Activated CD8-positive, alpha-beta memory T cell treated with anti-CD3 and anti-CD28 coated beads for 4 hours (primary cell): ENCODE measurements around the gene HFM1.
A peak's percentile ranks its signal among the peaks of the same experiment; 100 is the strongest.
"Not testable (repeated sequence)": the region's sequence is repeated elsewhere in the genome, so short reads cannot be mapped to it uniquely, and the experiment has no call there.

ENCODE experiments used
- DNase-seq, 2 donors: peaks; one replicate each; pipeline ENCODE4 v3.0.0-alpha.2; 2020; ENCODE audit warnings: low read depth in 2 of 2

HFM1 gene

DNA sequence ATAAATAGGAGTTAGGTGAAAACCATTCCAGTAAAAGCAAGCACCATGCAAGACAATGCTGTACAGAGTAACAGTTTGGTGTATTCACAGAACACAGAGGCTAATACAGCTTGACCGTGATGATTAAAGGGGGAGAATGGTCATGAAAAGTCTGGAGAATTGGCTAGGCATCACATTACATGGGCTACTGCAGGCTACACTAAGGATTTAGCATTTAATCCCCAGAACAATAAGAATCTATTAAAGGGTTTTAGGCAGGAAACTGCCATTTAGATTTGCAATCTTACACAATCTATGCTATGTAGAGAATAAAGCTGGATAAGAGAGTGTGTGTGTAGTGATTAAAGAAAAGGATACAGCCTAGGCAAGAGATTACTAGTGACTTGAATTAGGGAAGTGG is 30.6 kb downstream of the HFM1 start:
- no peak for DNase-seq

DNA sequence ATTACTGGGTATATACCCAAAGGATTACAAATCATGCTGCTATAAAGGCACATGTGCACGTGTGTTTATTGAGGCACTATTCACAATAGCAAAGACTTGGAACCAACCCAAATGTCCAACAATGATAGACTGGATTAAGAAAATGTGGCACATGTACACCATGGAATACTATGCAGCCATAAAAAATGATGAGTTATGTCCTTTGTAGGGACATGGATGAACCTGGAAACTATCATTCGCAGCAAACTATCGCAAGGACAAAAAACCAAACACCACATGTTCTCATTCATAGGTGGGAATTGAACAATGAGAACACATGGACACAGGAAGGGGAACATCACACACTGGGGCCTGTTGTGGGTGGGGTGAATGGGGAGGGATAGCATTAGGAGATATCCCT is 32.4 kb downstream of the HFM1 start:
- DNase-seq, result not testable (repeated sequence)

DNA sequence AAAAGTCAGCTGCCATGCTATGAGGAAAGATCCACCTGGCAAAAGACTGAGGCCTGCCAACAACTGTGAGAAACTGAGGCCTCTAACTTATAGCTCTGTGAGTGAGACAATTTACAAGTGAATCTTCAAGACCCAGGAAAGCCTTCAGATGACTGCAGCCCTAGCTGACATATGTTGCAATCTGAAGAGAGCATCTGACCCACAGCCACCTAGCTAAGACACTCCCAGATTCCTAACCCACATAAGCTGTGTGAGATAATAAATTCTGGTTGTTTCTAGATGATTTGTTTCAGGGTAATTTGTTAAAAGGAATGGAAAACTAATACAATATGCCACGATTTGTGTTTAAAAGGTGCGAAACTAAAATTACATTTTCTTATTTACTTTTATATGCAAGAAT is 55.1 kb downstream of the HFM1 start:
- no peak for DNase-seq

DNA sequence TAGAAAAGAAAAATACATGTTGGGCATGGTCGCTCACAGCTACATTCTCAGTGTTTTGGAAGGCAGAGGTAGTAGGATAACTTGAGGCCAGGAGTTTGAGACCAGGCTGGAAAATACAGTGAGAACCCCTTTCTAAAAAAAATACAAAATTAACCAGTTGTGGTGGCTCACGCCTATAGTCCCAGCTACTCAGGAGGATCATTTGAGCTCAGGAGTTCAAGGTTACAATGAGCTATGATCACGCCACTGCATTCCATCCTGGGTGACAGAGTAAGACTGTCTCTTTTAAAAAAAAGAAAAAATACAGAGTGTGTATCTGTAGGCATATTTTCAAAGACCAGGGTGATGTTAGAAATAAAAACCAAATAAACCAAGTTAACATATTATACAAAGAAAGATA is 57.8 kb downstream of the HFM1 start:
- DNase-seq, result no peak

DNA sequence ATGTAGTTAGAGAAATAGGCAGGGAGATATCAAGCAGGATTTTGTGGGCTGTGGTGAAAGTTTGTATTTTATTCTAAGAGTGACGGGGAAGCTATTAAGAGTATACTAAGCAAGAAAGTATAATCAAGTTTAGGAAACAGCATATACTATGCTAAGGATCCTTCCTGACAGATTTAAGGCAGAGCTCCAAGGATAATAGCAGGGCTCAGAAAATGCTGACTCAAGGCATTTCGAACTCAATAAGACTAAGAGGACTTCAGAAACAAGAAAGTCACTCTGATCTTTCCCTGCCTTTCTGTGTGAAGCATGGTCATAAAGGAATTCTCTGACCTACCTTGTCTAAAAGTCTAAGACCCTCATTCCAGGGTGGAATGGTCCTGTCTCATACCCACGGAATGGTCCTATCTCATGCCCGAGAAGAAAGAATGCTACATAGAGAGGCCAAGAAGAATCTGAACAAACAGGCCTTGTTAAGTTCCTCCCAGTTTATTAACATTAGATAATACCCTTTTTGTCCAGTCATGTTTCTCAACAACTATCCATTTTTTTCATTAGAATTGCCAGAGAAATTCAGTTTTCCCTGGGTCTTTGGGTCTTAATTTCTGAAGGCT is 59.1 kb downstream of the HFM1 start:
- no peak for DNase-seq

DNA sequence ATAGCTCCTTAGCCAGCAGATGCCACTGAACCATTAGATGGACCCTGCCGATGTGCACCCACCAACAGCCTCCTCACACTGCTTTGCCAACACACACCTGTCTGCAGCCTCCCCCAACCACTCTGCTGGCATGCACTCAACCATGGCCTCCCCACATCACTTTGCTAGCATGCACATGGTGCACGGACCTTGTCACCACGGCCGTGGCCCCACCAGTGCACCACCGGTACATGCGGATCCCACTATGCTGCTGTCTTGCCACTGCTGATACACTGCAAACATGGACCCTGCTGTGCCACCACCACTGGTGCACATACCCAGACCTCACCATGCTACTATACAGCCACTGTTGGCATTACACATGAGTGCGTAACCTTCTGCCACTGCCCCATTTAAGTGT is 66.1 kb downstream of the HFM1 start:
- DNase-seq, result no peak

DNA sequence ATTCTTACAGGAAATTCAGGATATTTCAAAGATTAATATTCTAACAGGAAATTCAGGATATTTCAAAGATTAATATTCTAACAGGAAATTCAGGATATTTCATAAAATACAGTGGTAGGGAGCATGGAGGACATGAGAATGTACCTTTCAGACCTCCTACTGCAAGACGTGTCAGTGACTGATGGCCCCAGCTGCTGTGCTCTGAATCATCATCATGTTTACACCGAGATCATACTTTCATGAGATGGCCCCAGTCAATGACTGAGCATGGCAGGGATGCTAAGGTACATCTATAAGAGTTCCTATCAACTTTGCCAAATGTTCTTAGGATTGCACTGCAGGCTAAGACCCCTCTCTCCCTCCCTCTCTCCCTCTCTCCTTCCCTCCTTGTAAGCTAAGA is 69.0 kb downstream of the HFM1 start:
- no peak for DNase-seq

DNA sequence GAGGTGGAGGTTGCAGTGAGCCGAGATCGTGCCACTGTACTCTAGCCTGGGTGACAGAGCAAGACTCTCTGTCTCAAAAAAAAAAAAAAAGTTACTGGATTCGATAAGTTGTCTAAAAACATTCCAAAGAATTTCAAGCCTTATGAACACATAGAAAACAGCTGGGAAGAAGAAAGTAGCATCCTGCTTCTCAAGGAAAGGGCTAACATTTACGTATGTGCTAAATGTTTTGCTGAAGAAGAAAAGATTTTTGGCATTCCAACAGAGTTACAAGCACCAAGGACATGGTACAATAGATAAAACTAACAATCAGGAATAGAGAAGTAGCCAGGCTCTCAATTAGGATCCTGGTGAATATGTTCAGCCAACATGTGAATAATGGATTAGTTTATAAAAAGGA is 69.8 kb downstream of the HFM1 start:
- no peak for DNase-seq

DNA sequence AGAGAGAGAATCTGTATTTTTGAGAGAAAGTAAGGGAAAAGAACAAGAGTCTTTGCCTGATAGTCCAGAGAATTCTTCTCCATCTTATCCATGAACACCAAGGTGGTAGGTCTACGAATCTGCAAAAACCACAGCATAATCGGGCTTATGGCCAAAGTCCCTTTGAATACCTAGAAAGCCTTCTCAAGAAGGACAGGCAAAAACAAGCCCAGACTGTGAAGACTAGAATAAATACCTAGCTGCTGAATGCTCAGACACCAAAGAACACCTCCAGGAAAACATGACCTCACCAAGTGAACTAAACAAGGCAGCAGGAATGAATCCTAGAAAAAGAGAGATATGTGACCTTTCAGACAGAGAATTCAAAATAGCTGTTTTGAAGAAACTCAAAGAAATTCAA is 79.2 kb downstream of the HFM1 start:
- no peak for DNase-seq

DNA sequence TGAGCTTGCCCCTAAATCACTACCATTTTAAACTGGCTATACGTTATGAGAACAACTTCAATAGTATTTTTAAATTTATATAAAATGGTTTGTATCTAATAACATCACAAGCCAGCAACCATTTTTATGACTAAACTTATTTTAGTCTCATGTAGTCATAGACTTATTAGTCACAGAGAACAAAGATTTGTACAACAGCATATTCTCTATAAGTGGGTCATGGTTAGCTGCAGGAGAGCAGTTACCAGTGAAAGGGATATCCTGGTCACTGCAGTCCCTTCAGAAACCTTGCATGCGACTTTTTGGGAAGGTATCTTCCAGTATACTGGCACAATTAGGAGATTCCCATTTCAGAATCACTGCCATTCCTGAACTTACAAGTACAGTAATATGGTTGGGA is 90.0 kb downstream of the HFM1 start:
- no peak for DNase-seq

DNA sequence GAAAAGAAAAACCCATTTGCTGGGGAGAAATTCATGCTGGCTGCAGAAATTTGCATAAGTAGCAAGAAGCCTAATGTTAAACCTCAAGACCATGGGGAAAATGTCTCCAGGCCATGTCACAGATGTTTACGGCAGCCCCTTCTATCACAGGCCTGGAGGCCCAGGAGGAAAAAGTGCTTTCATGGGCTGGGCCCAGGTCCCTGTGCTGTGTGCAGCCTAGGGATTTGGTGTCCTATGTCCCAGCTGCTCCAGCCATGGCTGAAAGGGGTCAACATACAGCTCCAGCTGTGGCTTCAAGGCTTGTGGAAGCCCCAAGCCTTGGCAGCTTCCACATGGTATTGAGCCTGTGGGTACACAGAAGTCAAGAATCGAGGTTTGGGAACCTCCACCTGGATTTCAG is 93.0 kb downstream of the HFM1 start:
- no peak for DNase-seq

DNA sequence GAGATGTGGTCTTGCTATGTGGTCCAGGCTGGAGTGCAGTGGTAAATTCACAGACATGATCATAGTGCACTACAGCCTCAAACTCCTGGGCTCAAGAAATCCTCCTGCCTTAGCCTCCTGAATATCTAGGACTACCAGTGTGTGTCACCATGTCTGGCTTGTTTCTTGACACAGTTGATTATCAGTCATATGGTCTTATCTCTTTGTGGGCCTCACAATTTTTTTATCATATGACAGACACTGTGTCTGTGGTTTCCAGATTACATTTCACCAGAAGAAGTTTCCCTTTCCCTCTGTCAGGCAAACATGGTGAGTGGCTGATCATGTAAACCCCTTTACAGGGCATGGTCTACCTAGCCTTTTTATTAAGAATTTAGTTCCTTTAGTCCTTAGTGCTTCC is 96.1 kb downstream of the HFM1 start:
- DNase-seq, result no peak

DNA sequence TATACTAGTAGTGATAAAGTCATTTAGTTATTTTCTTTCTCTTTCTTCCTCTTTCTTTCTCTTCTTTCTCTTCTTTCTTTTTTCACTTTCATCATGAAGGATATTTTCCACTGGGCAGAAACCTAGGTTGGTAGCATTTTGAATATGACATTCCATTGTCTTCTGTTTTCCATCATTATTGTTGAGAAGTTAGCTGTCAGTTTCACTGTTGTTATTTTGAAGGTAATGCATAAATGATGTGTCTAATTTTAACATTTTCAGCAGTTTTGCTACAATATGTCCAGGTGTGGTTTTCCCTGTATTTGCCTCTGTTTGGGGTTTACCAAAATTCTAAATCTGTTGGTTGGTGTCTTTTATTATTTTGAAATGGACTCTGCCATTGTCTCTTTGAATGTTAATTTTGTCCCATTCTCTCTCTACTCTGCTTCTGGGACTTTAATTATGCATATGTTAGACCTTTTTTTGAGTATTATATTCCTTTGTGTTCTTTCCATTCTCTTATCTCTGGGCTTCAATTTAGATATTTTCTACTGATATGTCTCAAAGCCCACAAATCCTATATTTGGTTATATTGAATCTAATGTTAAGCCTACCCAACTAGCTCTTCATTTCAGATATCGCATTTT is 96.7 kb downstream of the HFM1 start:
- no peak for DNase-seq

DNA sequence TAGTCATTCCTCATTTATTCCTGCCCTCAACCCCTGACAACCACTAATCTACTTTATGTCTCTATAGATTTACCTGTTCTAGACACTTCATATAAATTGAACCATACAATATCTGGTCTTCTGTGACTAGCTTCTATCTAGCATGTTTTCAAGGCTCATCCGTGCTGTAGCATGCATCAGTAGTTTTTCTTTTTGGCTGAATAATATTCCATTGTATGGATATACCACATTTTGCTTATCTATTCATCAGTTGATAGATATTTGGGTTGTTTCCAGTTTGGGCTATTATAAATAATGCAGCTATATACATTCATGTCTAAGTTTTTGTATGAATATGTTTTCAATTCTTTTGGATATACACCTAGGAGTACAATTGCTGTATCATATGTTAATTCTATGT is 101.5 kb downstream of the HFM1 start:
- no peak for DNase-seq

DNA sequence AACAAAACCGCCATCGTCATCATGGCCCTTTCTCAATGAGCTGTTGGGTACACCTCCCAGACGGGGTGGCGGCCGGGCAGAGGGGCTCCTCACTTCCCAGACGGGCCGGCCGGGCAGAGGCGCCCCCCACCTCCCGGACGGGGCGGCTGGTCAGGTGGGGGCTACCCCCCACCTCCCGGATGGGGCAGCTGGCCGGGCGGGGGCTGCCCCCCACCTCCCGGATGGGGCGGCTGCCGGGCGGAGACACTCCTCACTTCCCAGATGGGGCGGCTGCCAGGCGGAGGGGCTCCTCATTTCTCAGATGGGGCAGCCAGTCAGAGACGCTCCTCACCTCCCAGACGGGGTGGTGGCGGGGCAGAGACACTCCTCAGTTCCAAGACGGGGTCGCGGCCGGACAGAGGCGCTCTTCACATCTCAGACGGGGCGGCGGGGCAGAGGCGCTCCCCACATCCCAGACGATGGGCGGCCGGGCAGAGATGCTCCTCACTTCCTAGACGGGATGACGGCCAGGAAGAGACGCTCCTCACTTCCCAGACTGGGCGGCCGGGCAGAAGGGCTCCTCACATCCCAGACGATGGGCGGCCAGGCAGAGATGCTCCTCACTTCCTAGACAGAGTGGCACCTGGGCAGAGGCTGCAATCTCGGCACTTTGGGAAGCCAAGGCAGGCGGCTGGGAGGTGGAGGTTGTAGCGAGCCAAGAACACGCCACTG is 115.6 kb downstream of the HFM1 start:
- not testable (repeated sequence) for DNase-seq

DNA sequence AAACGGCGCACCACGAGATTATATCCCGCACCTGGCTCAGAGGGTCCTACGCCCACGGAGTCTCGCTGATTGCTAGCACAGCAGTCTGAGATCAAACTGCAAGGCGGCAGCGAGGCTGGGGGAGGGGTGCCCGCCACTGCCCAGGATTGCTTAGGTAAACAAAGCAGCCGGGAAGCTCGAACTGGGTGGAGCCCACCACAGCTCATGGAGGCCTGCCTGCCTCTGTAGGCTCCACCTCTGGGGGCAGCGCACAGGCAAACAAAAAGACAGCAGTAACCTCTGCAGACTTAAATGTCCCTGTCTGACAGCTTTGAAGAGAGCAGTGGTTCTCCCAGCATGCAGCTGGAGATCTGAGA is 117.7 kb downstream of the HFM1 start:
- not testable (repeated sequence) for DNase-seq

DNA sequence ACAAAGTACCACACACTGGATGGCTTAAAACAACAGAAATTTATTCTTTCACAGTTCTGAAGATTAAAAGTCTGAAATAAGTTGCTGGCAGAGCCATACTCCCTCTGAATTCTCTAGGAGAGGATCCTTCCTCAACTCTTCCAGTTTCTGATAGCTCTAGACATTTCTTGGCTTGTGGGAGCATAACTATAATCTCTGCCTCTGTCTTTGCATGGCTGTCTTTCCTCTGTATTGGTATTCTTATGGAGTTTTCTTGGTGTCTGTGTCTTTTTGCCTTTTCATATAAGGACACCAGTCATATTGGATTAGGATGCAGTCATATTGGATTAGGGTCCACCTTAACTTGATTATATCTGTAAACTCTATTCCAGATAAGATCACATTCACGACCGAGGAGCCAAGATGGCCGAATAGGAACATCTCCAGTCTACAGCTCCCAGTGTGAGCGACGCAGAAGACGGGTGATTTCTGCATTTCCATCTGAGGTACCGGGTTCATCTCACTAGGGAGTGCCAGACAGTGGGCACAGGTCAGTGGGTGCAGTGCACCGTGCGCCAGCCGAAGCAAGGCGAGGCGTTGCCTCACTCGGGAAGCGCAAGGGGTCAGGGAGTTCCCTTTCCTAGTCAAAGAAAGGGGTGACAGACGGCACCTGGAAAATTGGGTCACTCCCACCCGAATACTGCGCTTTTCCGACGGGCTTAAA is 118.2 kb downstream of the HFM1 start:
- not testable (repeated sequence) for DNase-seq

DNA sequence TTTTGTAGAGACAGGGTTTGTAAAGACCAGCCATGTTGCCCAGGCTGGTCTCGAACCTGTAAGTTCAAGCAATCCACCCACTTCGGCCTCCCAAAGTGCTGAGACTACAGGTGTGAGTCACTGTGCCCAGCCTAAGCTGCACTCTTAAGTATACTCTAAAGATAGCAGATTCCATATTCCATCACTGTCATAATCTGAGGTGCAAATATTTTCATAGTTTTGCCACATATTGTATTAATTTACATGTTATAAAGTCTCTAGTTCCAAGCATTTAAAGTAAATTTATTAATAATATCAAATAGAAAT is 121.3 kb downstream of the HFM1 start:
- DNase-seq, result no peak

DNA sequence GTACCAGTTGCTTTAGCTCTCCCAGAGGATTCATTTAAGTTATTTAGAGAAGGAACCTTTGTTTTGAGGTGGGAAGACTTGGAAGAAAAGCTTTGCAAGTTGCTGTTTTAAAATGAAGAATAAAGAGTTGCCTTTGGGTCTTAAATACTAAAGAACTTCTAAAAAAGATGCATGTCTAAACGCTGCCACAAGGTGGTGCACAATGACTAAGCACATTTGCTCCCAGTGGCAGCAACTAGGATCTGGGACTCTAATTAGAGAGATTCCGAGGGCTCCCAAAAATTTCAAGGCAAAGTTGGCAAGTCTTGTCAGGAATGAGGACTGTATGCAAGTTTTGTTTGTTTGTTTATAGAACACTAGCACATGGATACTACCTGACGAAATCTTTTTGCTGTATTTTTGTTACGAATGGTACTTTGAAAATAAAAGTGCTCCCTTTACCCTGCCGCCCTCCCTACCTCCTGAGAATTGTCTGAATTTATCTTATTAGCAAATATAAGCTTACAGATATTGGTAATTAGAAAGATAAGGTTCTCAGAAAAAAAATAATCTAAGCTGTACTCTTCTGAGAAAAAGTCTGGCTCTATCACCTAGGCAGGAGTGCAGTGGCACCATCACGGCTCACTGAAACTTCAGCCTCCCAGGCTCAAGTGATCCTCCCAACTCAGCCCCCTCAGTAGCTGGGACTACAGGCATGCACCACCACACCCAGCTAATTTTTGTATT is 121.8 kb downstream of the HFM1 start:
- peak; percentile 4 to 6 for DNase-seq

DNA sequence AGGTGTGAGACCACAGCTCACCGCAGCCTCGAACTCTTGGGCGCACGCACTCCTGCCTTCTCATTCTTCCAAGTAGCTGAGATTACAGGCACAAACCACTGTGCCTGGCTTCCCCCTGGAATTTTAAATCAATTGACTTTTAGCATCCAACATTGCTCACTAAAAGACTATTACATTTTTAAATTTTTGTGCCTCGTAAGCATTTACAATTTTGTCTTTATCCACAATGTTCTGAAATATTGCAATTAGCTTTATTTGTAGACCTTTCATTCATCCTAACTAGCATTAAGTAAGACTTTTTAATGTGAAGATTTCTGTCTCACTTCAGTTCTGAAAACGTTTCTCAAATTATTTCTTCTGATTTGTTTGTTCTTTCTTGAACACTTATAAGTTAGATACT is 122.9 kb downstream of the HFM1 start:
- no peak for DNase-seq

DNA sequence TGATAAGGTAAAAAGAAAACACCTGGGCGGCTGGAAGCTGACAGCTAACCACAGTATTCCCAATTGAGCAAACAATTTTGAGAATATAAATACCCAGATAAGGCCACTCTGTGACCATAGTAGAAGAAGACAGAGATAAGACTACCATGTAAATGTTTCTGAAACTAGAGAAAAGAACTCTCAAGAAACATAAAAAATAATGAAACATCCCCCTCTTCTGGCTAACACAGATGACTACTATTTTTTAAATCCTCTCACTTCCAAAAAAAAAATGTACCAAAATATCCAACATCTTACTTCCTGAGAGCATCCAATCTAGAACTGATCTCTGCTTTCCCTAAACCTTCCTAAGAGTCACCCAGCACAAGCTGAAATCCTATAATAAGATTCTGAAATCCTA is 125.9 kb downstream of the HFM1 start:
- no peak for DNase-seq

DNA sequence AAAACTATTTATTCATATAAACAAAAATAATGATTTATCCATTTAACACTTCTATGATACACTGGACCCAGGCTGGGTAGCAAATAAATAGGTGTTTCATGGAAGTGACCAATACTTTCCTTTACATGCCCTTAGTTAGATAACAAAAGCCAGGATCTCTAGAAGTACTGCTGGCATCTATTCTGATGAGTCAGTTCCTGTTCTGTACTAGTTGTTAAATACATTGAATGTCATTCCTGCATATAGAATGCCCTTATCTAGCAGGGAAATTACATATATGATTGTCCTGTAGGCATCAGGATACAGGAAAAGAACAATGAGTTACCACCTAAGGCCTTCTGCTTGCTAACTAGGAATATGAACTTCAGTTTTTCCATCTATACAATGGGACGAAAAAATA is 130.8 kb downstream of the HFM1 start:
- DNase-seq, result no peak
